ENCODE data around the gene DES. TPM values are rescaled to one million over a fixed set of nuclear protein-coding genes. Genes with fewer than 3 reads are reported as not detected.

DES gene
- total RNA-seq, 1 experiment from 2014 or later = 1,551 TPM

GRCh38 chr2:219453671-219454590 lies 35.8 kb downstream of the DES start:
- peak; percentile 87 for DNase-seq (ENCODE audit: low read depth)

GRCh38 chr2:219455581-219455980 lies 37.4 kb downstream of the DES start:
- no peak for DNase-seq (ENCODE audit: low read depth)

DNA sequence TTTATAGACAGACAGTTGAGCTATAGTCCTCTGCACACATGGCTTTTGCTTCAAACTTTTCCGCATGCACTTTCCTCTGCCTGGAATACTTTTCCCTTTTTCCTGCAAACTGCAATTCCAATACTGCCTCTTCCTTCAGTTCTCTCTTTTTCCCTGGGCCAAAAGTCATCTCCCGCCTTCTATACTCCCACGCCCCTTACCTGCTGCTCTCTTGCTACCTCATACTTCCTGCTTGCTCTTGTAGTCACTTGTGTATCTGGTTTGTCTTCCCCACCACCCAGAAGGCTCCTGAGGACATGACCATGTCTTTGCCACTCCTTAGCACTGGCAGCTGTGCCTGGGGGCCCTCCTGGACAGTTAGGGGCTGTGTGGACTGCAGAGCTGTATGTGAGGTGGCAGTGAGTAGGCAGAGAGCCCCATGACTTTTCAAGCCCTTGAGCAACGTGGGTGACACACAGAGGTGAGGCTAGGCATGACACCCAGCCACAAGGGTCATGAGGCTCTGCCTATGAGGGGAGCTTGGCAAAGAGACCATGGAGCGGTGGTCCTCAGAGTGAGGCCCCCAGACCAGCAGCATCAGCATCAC lies 39.7 kb downstream of the DES start:
- DNase-seq (ENCODE audit: low read depth) = peak; percentile 39

DNA sequence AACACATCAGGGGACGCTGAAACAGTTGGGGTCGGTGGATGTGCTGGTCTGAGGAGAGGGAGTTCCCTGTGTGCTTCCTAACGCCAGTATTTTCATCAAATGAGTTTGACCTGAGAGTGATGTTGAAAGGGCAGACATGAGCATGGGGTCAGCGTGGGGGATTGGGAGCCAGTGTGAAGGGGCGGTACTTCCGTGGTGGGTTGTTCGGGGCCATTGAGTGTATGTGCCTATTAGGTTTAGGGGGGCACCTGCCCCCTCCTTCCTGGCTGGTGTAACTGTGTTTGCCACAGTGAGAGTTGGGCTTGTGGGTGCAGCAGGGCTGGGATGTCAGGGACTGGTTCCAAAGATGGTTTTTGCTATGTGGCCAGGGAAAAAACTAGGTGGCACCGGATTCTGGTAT lies 40.8 kb downstream of the DES start:
- DNase-seq (ENCODE audit: low read depth) = no peak

- peak; percentile 71 for DNase-seq (ENCODE audit: low read depth)
These were observed 41.5 kb downstream of the DES start for GRCh38 chr2:219459460-219460311.

GRCh38 chr2:219460424-219460926 lies 42.3 kb downstream of the DES start:
- peak; percentile 92 for DNase-seq (ENCODE audit: low read depth)

- DNase-seq (ENCODE audit: low read depth) = peak; percentile 74
These were observed 42.9 kb downstream of the DES start for GRCh38 chr2:219461047-219461514.

DNA sequence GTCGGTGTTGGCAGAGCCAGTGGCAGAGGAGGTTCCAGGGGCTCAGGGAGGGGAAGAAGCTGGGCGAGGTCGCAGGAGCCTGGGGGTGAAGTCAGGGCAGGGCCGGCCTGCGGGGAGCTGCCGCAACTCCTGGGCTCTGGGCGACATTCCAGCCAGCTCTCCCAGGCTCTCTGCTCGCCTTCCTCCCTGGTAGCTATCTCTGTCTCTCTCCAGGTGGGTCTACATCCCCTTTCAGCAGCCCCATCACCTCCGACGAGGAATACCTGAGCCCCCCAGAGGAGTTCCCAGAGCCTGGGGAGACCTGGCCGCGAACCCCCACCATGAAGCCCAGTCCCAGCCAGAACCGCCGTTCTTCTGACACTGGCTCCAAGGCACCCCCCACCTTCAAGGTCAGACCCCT lies 43.5 kb downstream of the DES start:
- DNase-seq (ENCODE audit: low read depth) = no peak

DNA sequence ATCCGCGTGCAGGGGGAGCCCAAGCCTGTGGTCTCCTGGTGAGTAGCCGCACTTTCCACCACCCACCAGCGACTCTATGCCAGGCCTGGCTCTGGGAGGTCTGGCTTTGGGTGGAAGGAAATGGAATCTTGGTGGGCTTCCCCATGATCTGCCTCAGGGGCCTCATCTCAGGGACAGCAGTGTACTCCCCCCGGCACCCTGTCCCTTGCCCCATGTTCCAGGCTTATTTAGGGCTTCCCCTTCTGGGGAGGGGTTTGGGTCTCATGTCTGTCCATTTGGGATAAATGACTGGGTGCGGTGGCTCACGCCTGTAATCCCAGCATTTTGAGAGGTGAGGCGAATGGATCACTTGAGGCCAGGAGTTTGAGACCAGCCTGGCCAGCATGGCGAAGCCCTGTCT lies 44.2 kb downstream of the DES start:
- DNase-seq (ENCODE audit: low read depth) = no peak

GRCh38 chr2:219464286-219465032 lies 46.3 kb downstream of the DES start:
- no peak for DNase-seq (ENCODE audit: low read depth)

DNA sequence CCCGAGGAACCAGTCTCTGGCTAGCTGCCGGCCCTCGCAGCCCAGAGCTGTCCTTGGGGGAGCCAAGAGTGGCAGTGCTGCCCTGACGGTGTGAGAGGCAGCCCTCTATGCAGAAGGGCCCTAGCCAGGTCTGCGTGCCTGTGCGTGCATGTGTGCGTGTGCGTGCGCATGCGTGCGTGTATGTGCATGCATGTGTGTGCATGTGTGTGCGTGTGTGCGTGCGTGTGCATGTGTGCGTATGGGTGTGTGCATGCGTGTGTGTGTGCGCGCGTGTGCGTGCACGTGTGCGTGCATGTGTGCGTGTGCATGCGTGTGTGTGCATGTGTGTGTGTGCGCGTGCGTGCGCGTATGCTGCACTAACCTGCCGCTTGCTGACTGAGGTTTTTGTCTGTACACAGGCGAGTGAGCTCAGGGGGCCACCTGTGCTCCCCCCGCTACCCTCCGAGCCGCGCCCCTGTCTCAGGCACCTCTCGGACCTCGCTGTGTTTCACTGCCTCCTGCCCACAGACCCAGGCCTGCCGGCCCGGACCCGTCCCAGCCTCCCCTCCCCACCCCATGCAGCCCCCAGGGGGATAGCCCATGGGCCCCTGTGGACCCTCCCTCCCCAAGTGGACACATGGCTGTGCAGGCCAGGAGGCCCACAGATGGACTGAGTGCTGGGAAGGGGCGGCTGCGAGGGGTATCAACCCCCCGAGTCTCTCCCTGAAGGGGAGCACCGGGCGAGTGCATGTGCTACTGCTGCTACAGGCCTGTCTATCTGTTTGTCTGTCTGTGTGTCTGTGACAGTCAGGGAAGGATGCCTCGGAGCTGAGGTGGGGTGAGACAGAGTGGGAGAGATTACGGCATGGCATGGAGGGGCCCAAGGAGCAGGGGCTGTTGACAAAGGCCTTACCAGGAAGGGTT lies 47.7 kb downstream of the DES start:
- no peak for DNase-seq (ENCODE audit: low read depth)

DNA sequence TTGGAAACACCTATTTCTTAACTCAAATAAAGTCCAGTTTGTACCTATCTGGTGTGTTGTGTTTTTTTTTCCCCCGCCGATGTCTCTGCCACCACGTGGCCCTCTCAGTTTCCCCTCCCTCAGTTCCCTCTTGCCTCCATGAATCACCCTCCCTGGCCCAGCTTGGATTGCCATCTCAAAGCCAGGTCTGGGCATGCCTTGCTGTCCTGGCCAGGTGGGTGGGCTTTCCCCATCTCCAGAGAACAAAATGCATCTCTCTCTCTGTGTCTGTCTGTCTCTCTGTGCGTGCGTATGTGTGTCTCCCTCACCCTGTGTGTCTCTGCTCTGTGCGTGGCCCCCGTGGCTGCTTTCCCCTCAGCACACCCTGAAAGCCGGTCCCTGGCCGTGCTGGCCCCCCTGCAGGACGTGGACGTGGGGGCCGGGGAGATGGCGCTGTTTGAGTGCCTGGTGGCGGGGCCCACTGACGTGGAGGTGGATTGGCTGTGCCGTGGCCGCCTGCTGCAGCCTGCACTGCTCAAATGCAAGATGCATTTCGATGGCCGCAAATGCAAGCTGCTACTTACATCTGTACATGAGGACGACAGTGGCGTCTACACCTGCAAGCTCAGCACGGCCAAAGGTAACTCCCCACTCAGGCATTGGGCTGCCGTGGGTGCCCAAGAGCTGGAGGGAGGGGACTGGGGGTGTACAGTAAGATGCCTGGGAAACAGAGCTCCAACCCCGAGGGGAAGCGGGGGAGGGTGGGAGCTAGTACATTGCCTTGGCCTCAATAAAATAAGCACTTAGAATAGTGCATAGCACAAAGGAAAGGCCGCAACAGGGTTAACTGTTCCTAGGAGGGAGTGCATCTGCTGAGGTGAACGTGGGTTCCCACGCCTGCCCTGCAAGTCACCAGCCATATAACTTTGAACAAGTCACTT lies 48.9 kb downstream of the DES start:
- DNase-seq (ENCODE audit: low read depth) = no peak

DNA sequence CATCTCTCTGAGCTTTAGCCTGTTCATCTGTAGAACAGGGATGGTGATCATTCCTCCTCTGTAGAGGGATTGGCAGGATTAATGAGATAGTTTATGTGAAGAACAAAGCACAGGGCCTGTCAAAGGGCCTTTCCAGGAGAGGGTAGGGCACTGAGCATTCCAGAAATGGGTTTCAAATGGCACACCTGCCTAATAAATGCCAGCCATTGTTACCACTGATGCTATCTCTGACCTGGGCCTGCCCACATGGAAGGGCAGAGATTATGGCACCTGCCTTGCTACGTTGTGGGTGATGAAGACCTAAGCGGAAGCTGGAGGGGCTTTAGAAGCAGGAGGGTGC lies 49.5 kb downstream of the DES start:
- DNase-seq (ENCODE audit: low read depth) = no peak

DNA sequence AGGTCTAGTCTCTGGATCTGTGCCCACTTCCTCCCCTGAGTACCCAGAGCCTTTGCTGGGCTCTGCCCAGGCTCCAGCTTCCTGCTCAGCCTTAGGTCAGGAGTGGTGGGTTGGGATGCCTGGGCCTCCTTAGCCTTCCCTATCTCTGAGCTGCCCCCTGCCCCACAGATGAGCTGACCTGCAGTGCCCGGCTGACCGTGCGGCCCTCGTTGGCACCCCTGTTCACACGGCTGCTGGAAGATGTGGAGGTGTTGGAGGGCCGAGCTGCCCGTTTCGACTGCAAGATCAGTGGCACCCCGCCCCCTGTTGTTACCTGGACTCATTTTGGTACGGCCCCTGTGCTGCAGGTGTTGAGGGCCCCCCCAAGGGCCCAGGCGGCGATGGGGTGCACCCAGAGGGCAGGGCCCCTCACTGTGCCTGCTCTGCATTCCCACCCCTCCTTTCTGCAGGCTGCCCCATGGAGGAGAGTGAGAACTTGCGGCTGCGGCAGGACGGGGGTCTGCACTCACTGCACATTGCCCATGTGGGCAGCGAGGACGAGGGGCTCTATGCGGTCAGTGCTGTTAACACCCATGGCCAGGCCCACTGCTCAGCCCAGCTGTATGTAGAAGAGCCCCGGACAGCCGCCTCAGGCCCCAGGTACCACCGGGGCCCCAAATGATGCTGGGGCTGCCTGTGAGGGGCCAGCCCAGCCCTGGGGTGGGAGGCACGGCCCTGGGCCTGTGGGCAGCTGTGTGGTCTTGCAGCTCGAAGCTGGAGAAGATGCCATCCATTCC lies 50.4 kb downstream of the DES start:
- no peak for DNase-seq (ENCODE audit: low read depth)

DNA sequence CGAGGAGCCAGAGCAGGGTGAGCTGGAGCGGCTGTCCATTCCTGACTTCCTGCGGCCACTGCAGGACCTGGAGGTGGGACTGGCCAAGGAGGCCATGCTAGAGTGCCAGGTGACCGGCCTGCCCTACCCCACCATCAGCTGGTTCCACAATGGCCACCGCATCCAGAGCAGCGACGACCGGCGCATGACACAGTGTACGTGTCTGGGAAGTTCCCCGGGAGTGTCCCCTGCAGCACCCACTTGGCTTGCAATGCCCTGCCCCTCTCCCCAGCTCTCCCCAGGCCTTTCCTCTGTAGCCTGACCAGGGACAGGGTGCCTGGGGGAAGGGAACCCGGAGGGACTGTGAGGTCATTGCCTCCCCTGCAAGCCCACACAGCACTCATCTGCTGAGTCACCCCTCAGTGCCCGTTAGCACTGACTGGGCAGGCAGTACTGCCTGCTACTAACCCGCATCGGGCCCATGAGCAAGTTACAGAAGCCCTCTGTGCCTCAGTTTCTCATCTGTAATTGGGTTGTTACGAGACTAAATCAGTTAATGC lies 51.1 kb downstream of the DES start:
- peak; percentile 63 for DNase-seq (ENCODE audit: low read depth)

DNA sequence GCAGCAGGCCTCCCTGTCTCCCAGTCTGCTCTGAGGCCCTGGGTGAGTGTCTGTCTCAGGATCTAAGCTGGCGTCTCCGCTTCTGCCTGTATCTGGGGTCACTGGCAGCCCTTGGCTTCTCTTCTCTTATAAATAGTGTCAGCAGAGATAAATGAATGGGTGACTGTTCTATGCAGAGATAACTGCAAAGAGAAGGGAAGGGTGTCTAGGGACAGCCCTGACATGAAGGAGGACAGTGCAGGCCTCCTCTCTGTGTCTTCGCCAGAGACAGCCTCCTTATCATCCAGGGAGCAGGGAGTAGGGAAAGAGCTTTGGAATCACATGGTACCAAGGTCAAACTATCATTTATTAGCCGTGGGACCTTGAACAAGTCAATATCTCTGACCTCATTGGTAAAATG lies 52.3 kb downstream of the DES start:
- DNase-seq (ENCODE audit: low read depth) = no peak

DNA sequence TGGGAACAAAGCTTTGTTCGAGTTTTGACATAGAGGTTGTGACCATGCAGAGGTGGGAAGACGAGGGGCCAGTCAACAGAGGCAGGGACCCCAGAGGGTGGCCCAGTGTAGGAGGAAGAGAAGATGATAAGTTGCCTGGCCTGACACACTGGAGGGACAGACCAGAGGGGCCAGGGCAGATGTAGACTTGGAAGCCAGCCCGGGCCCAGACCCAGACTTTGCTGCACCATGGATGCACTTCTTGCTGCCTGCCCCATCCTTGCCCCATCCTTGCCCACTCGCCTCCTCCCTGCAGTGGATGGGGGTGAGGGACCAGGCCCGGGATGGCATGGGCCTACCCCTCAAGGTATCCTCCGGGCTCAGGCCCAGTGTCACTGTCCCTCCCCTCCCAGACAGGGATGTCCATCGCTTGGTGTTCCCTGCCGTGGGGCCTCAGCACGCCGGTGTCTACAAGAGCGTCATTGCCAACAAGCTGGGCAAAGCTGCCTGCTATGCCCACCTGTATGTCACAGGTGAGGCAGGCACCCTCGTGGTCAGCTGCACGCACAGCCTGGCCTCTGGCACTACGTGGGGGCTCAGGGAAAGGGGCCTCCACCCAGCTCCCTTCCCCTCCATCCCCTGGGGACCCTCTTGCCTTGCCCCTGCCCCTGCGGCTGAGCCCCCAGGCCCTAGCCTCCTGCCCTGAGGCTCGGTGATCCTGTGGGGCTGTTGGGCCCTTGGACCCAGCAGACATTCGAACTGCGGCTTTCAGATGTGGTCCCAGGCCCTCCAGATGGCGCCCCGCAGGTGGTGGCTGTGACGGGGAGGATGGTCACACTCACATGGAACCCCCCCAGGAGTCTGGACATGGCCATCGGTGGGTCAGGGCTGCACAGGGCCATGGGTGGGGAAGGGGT lies 53.5 kb downstream of the DES start:
- no peak for DNase-seq (ENCODE audit: low read depth)
